DOHH2 (cell line): ENCODE results near the gene PPP6R1.
A peak's percentile ranks its signal among the peaks of the same experiment; 100 is the strongest.

Experiments used
- H3F3A ChIP-seq: fragments of 200-600 bp; sonication (generic), shearing (Covaris generic); 2 replicates; pipeline ENCODE4 v1.6.0; 2016; ENCODE audit warnings: antibody characterized with exemption, mild to moderate bottlenecking; ENCODE audit not compliant: control insufficient read depth, insufficient read depth
- H3K27ac ChIP-seq: fragments of 200-600 bp; sonication (generic); 2 replicates; pipeline ENCODE4 v1.5.1; 2014; ENCODE audit warnings: low read depth, mild to moderate bottlenecking, low read length, moderate library complexity
- H3K27me3 ChIP-seq: fragments of 200-600 bp; sonication (generic); 2 replicates; pipeline ENCODE4 v1.6.1; 2014; ENCODE audit warnings: mild to moderate bottlenecking, low read length, mixed read lengths; ENCODE audit not compliant: control insufficient read depth
- H3K36me3 ChIP-seq: fragments of 200-600 bp; sonication (generic); 2 replicates; pipeline ENCODE4 v1.6.1; 2014; ENCODE audit warnings: mild to moderate bottlenecking, low read length, moderate library complexity, mixed read lengths; ENCODE audit not compliant: control insufficient read depth
- H3K4me1 ChIP-seq: fragments of 200-600 bp; sonication (generic); 2 replicates; pipeline ENCODE4 v1.6.1; 2014; ENCODE audit warnings: mild to moderate bottlenecking, low read length, mixed read lengths; ENCODE audit not compliant: control insufficient read depth
- H3K4me2 ChIP-seq: fragments of 200-600 bp; sonication (generic); 2 replicates; pipeline ENCODE4 v1.6.0; 2014; ENCODE audit warnings: mild to moderate bottlenecking, low read length, moderate library complexity
- H3K4me3 ChIP-seq: fragments of 200-600 bp; sonication (generic); 2 replicates; pipeline ENCODE4 v1.5.1; 2014; ENCODE audit warnings: mild to moderate bottlenecking, low read length, mixed read lengths
- H3K79me2 ChIP-seq: fragments of 200-600 bp; sonication (generic); 2 replicates; pipeline ENCODE4 v1.6.1; 2014; ENCODE audit warnings: mild to moderate bottlenecking, low read length, mixed read lengths; ENCODE audit not compliant: control insufficient read depth
- H3K9me2 ChIP-seq: fragments of 200-600 bp; sonication (generic); replicated peaks from 2 replicates; pipeline ENCODE4 v1.6.1; 2014; ENCODE audit warnings: mild to moderate bottlenecking, low read length, mixed read lengths; ENCODE audit not compliant: control insufficient read depth
- H3K9me3 ChIP-seq: fragments of 200-600 bp; sonication (generic); 2 replicates; pipeline ENCODE4 v1.6.1; 2014; ENCODE audit warnings: antibody characterized with exemption, low read length, mixed read lengths; ENCODE audit not compliant: control insufficient read depth, insufficient read depth
- H4K20me1 ChIP-seq: fragments of 200-600 bp; sonication (generic); 2 replicates; pipeline ENCODE4 v1.6.0; 2014; ENCODE audit warnings: low read depth, mild to moderate bottlenecking, antibody characterized with exemption, low read length, moderate library complexity; ENCODE audit not compliant: control insufficient read depth, insufficient read depth
- CTCF ChIP-seq: fragments of 200-600 bp; sonication (generic); IDR thresholded peaks from one replicate; pipeline ENCODE4 v1.5.1; 2014; ENCODE audit warnings: antibody characterized with exemption, mild to moderate bottlenecking, low read depth, low read length; ENCODE audit not compliant: poor library complexity, severe bottlenecking
- EZH2phosphoT487 ChIP-seq: fragments of 200-600 bp; sonication (generic); IDR thresholded peaks from 2 replicates; pipeline ENCODE4 v1.6.1; 2017; ENCODE audit warnings: borderline replicate concordance, mild to moderate bottlenecking, antibody characterized with exemption, low read length, moderate library complexity, mixed read lengths

PPP6R1 gene

GRCh38 chr19:55262359-55262758, 3.5 kb upstream of the PPP6R1 start:
- no peaks in the 10 kb centered on the region for H3K9me2 ChIP-seq
- no peaks in the 10 kb centered on the region for H3K27me3 ChIP-seq
- no peaks in the 10 kb centered on the region for H4K20me1 ChIP-seq
- peaks cover 15% of the 10 kb centered on the region for H3K4me1 ChIP-seq
- H3F3A ChIP-seq = peaks cover 13% of the 10 kb centered on the region; the same call in 1 of the 2 replicates
- H3K36me3 ChIP-seq = peaks cover 8% of the 10 kb centered on the region
- H3K79me2 ChIP-seq = peaks cover 20% of the 10 kb centered on the region
- no peak overlapping the region for H3K4me2 ChIP-seq
- no peak overlapping the region for H3K27ac ChIP-seq
- TF ChIP-seq CTCF = no peak
- TF ChIP-seq EZH2phosphoT487 = no peak
- no peak overlapping the region for H3K4me3 ChIP-seq
- peaks cover 7% of the 10 kb centered on the region; the same call in 1 of the 2 replicates for H3K9me3 ChIP-seq

GRCh38 chr19:55261671-55262126, 2.9 kb upstream of the PPP6R1 start:
- Histone ChIP-seq H3K79me2 (peaks cover 27% of the 10 kb centered on the region), H3K9me3 (peaks cover 6% of the 10 kb centered on the region; the same call in 1 of the 2 replicates), H3K4me1 (peaks cover 15% of the 10 kb centered on the region), H3K27ac (no peak overlapping the region), H3K27me3 (no peaks in the 10 kb centered on the region), H3K4me3 (no peak overlapping the region), H3K36me3 (peaks cover 15% of the 10 kb centered on the region), H3K9me2 (no peaks in the 10 kb centered on the region), H3K4me2 (no peak overlapping the region), H3F3A (peaks cover 9% of the 10 kb centered on the region; the same call in 1 of the 2 replicates), H4K20me1 (no peaks in the 10 kb centered on the region)
- TF ChIP-seq EZH2phosphoT487 = no peak
- TF ChIP-seq CTCF = no peak

GRCh38 chr19:55259540-55260210, 858 bp upstream of the PPP6R1 start:
- Histone ChIP-seq H3K36me3 (peaks cover 35% of the 10 kb centered on the region), H3K4me2 (peak overlapping the region; percentile 79), H3K9me2 (no peaks in the 10 kb centered on the region), H3K4me3 (peak overlapping the region; percentile 97), H3K9me3 (no peaks in the 10 kb centered on the region), H3K4me1 (peaks cover 29% of the 10 kb centered on the region), H3K79me2 (peaks cover 42% of the 10 kb centered on the region), H4K20me1 (no peaks in the 10 kb centered on the region), H3F3A (peaks cover 21% of the 10 kb centered on the region), H3K27ac (peak overlapping the region; percentile 99), H3K27me3 (no peaks in the 10 kb centered on the region)
- TF ChIP-seq CTCF (no peak), EZH2phosphoT487 (no peak)
